Sciatic nerve (tissue), 2 donors: ENCODE data around the gene PLCL2. TPM values are rescaled to one million over a fixed set of nuclear protein-coding genes. Genes with fewer than 3 reads are reported as not detected.
"Not testable (repeated sequence)": the region's sequence is repeated elsewhere in the genome, so short reads cannot be mapped to it uniquely, and the experiment has no call there.

Experiments
- ATAC-seq: fragments of 200-7000 bp; cut with Tn5 transposase; one replicate; pipeline ENCODE4 v1.9.1; 2020; ENCODE audit warnings: mild to moderate bottlenecking, moderate library complexity
- DNase-seq: peaks from one replicate; pipeline ENCODE4 v3.0.0-alpha.2; 2020; ENCODE audit warnings: low spot score
- intact Hi-C: fragments of 100-400 bp; cut with DNase I; formaldehyde crosslinking; loops from one replicate; pipeline ENCODE4 v1.14.2; 2022
- total RNA-seq: library from RNA; stranded (reverse); fragmentation: NEBNext Ultra II Directional; extraction: Animal tissue kit (Norgen Biotek cat#: 25700); gene quantifications from one replicate; pipeline ENCODE4 v1.2.1, GENCODE V29; 2021
- donor health status: DM: no; HTN: no; CAD: no.
- donor health status: DM: no; HTN: no; CAD: no.

The PLCL2 gene
- total RNA-seq, 1 donor from 2014 or later: 33.5 TPM

GRCh38 chr3:17119201-17120072, 234.7 kb downstream of the PLCL2 start:
- ATAC-seq (no peak), DNase-seq (no peak)
- intact Hi-C loops: no loop called here

GRCh38 chr3:17120115-17120514, 235.4 kb downstream of the PLCL2 start:
- ATAC-seq (no peak), DNase-seq (no peak)
- intact Hi-C loops: no loop called here

GRCh38 chr3:17121336-17121735, 236.6 kb downstream of the PLCL2 start:
- ATAC-seq (no peak), DNase-seq (no peak)
- intact Hi-C loops: no loop called here

GRCh38 chr3:17122758-17123157, 238.0 kb downstream of the PLCL2 start:
- intact Hi-C loops: no loop called here
- ATAC-seq: no peak
- no peak for DNase-seq

- DNase-seq (no peak), ATAC-seq (no peak)
- intact Hi-C loops: no loop called here
Observed at GRCh38 chr3:17125738-17126442, 241.1 kb downstream of the PLCL2 start.

- DNase-seq, ATAC-seq: not testable (repeated sequence)
Observed at GRCh38 chr3:17128671-17129070, 243.9 kb downstream of the PLCL2 start.

GRCh38 chr3:17129556-17129955, 244.8 kb downstream of the PLCL2 start:
- no peak for ATAC-seq
- intact Hi-C loops: no loop called here
- no peak for DNase-seq

More at GRCh38 chr3:17128671-17129070, 243.9 kb downstream of the PLCL2 start:
- intact Hi-C loops: not testable (repeated sequence)

- intact Hi-C loops: no loop called here
- no peak for ATAC-seq
- no peak for DNase-seq
Observed at GRCh38 chr3:17130956-17131355, 246.2 kb downstream of the PLCL2 start.

GRCh38 chr3:17132286-17133115, 247.7 kb downstream of the PLCL2 start:
- DNase-seq (no peak), ATAC-seq (no peak)
- intact Hi-C loops: no loop called here

- intact Hi-C loops: no loop called here
- peak; percentile 70 for ATAC-seq
- DNase-seq: no peak
Observed at GRCh38 chr3:17133632-17134545, 249.1 kb downstream of the PLCL2 start.

GRCh38 chr3:17135696-17136095, 250.9 kb downstream of the PLCL2 start:
- DNase-seq (no peak), ATAC-seq (no peak)
- intact Hi-C loops: no loop called here

GRCh38 chr3:17136136-17136721, 251.5 kb downstream of the PLCL2 start:
- DNase-seq (no peak), ATAC-seq (peak; percentile 15)
- intact Hi-C loops: no loop called here

GRCh38 chr3:17137321-17137826, 252.6 kb downstream of the PLCL2 start:
- DNase-seq (peak; percentile 13), ATAC-seq (no peak)
- intact Hi-C loops: no loop called here

GRCh38 chr3:17138246-17139039, 253.7 kb downstream of the PLCL2 start:
- intact Hi-C loops: no loop called here
- peak; percentile 1 for DNase-seq
- ATAC-seq: no peak
